Astrocyte (in vitro differentiated cells and primary cell): ENCODE data around the gene NEDD9.

Experiments
- CTCF ChIP-seq: IDR thresholded peaks from 2 replicates; pipeline ENCODE4 v1.5.1; 2011; ENCODE audit warnings: low read depth, mild to moderate bottlenecking, inconsistent platforms, low read length, moderate library complexity; ENCODE audit not compliant: insufficient read depth
- EZH2 ChIP-seq: IDR thresholded peaks from 2 replicates; pipeline ENCODE4 v1.6.1; 2012; ENCODE audit warnings: mild to moderate bottlenecking, low read length, inconsistent platforms; ENCODE audit not compliant: insufficient read depth

- TF ChIP-seq CTCF: no peak
- no peak for TF ChIP-seq EZH2
These were observed 18.2 kb downstream of the NEDD9 start for GRCh38 chr6:11214084-11214833.
